Brain microvascular endothelial cell (primary cell): ENCODE measurements around the gene RCOR1.
"Not testable (repeated sequence)": the region's sequence is repeated elsewhere in the genome, so short reads cannot be mapped to it uniquely, and the experiment has no call there.

Experiments used
- DNase-seq: peaks from one replicate; pipeline ENCODE4 v3.0.0-alpha.2; 2020
- H3K27ac ChIP-seq: fragments of 250-450 bp; sonication (Bioruptor Pico); 2 replicates; pipeline ENCODE4 v1.5.1; 2020; ENCODE audit warnings: mild to moderate bottlenecking, moderate library complexity
- H3K27me3 ChIP-seq: fragments of 250-450 bp; sonication (Bioruptor Pico); replicated peaks from 2 replicates; pipeline ENCODE4 v1.5.1; 2020; ENCODE audit warnings: mild to moderate bottlenecking
- H3K36me3 ChIP-seq: fragments of 250-450 bp; sonication (Bioruptor Pico); replicated peaks from 2 replicates; pipeline ENCODE4 v1.5.1; 2020; ENCODE audit warnings: mild to moderate bottlenecking
- H3K4me3 ChIP-seq: 2 replicates; pipeline ENCODE4 v1.5.1; 2011; ENCODE audit warnings: low read depth, mild to moderate bottlenecking, control low read depth, low read length, moderate library complexity
- in situ Hi-C: cut with HindIII; loops from 2 replicates; pipeline ENCODE4 v1.10.0; 2017; ENCODE audit warnings: low sequenced_read_pairs, low pct_ligation_motif_present
- TF ChIP-seq, protein P1 (sequence below): IDR thresholded peaks from 2 replicates; pipeline ENCODE4 v1.5.1; 2011; ENCODE audit warnings: low read depth, mild to moderate bottlenecking, moderate library complexity, low read length, control low read depth, inconsistent platforms; ENCODE audit errors: missing control alignments

Gene RCOR1

DNA sequence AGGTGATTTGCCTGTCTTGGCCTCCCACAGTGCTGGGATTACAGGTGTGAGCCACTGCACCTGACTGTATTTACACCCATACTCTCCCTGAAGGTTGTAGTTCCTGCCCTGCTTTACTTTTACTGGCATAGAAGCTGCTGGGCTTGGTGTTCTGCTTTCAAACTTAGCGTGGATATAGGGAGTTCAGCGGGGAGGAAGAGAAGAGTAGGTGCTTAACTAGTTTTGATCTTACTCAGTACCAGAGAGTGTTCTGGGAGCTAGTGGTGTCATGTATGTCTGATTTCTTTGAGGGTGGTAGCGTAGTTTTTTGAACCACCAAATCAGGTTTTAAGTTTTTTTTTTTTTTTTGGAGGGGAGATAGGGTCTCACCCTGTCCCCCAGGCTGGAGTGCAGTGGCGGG is 13.8 kb downstream of the RCOR1 start:
- TF ChIP-seq, protein P1, sequence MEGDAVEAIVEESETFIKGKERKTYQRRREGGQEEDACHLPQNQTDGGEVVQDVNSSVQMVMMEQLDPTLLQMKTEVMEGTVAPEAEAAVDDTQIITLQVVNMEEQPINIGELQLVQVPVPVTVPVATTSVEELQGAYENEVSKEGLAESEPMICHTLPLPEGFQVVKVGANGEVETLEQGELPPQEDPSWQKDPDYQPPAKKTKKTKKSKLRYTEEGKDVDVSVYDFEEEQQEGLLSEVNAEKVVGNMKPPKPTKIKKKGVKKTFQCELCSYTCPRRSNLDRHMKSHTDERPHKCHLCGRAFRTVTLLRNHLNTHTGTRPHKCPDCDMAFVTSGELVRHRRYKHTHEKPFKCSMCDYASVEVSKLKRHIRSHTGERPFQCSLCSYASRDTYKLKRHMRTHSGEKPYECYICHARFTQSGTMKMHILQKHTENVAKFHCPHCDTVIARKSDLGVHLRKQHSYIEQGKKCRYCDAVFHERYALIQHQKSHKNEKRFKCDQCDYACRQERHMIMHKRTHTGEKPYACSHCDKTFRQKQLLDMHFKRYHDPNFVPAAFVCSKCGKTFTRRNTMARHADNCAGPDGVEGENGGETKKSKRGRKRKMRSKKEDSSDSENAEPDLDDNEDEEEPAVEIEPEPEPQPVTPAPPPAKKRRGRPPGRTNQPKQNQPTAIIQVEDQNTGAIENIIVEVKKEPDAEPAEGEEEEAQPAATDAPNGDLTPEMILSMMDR, result no peak
- H3K36me3 ChIP-seq, result no peaks in the 10 kb centered on the region
- in situ Hi-C loops, result no loop called here
- H3K27me3 ChIP-seq, result no peaks in the 10 kb centered on the region
- DNase-seq, result no peak
- no peak overlapping the region for H3K4me3 ChIP-seq
- no peak overlapping the region for H3K27ac ChIP-seq

DNA sequence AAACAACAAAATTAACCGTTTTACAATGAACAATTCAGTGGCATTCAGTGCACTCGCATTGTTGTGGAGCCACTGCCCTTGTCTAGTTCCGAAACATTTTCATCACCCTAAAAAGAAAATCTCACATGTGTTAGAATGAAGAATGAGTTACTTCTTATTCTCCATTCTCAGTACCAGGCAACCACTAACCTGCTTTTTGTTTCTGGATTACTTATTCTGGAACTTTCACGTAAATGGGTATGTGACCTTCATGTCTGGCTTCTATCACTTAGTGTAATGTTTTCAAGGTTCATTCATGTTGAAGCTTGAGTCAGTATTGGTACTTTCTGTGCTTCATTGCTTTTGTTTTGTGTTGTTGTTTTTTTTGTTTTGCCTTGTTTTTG is 15.6 kb downstream of the RCOR1 start:
- H3K27ac ChIP-seq, result no peak overlapping the region
- no peaks in the 10 kb centered on the region for H3K27me3 ChIP-seq
- TF ChIP-seq, protein P1, result no peak
- no peak for DNase-seq
- H3K36me3 ChIP-seq, result no peaks in the 10 kb centered on the region
- in situ Hi-C loops, result no loop called here
- H3K4me3 ChIP-seq, result no peak overlapping the region

DNA sequence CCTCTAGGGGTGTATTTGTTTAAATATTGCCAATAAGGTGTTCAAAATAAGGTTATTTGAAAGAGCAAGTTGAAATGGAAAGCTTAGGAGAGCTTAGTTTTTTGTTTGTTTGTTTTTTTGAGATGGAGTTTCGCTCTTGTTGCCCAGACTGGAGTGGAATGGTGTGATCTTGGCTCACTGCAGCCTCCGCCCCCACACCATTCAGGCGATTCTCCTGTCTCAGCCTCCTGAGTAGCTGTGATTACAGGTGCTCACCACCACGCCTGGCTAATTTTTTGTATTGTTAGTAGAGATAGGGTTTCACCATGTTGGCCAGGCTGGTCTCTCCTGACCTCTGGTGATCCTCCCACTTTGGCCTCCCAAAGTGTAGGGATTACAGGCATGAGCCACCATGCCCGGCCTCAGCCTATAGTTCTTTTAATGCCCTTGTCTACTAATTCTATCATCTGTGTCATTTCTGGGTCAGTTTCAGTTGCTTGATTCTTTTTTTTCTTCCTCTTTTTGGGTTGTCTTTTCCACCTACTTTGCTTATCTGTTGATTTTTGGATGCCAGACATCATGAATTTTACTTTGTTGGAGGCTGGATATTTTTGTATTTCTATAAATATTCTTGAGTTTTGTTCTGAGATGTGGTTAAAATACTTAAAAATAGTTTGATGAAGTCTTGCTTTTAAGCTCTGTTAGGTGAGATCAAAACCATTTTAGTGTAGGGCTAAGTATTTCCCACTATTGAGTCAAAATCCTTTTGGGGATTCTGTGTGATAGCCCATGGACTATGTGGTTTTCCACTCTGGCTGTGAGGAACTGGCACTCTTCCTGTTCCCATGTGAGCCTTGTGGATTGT is 18.7 kb downstream of the RCOR1 start:
- no peak for DNase-seq
- no peaks in the 10 kb centered on the region for H3K36me3 ChIP-seq
- in situ Hi-C loops, result no loop called here
- H3K27ac ChIP-seq, result no peak overlapping the region
- no peaks in the 10 kb centered on the region for H3K27me3 ChIP-seq
- TF ChIP-seq, protein P1, result no peak
- no peak overlapping the region for H3K4me3 ChIP-seq

DNA sequence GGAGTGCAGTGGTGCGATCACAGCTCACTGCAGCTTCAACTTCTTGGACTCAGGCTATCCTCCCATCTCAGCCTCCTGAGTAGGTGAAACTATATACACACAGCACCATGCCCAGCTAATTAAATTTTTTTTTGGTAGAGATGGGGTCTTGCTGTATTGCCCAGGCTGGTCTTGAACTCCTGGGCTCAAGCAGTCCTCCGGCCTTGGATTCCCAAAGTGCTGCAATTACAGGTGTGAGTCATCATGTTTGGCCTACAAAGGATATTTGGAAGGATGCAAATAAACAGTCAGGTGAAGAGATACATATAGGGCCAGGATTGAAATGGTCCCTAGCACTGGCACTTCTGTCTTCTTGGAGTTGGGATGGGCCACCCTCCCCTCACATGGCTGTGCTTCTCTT is 23.9 kb downstream of the RCOR1 start:
- DNase-seq, result no peak
- in situ Hi-C loops, result no loop called here
- Histone ChIP-seq H3K27ac (no peak overlapping the region), H3K4me3 (no peak overlapping the region), H3K27me3 (no peaks in the 10 kb centered on the region), H3K36me3 (no peaks in the 10 kb centered on the region)
- TF ChIP-seq, protein P1, result no peak

DNA sequence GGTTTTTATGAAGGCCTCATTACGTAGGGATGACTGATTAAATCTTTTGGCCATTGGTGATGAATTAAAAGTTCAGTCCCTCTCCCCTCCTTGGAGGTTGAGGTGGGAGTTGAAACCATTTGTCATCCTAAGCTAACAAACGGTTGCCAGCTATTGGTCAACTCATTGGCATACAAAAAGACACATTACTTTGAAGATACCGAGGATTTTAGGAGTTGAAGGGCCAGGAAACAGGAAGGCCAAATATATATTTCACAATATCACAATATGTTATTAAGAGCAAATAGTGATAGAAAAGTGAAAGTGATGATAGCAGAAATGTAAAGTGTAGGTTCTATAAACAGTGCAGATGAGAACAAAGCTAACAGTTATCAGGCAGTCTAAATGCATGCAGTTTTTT is 24.4 kb downstream of the RCOR1 start:
- in situ Hi-C loops, result no loop called here
- no peak overlapping the region for H3K27ac ChIP-seq
- TF ChIP-seq, protein P1, result no peak
- H3K27me3 ChIP-seq, result no peaks in the 10 kb centered on the region
- no peak for DNase-seq
- no peak overlapping the region for H3K4me3 ChIP-seq
- H3K36me3 ChIP-seq, result no peaks in the 10 kb centered on the region

DNA sequence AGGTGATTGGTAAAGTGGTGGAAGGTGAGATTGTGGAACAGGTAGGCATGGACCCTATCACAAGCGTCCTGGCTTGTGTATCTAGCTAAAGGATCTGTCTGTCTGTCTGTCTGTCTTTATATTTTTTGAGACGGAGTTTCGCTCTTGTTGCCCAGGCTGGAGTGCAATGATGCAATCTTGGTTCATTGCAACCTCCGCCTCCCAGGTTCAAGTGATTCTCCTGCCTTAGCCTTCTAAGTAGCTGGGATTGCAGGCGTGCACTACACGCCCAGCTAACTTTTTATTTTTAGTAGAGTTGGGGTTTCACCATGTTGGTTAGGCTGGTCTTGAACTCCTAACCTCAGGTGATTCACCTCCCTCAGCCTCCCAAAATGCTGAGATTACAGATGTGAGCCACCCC is 26.6 kb downstream of the RCOR1 start:
- H3K27ac ChIP-seq, in situ Hi-C loops, H3K27me3 ChIP-seq, DNase-seq, H3K36me3 ChIP-seq, H3K4me3 ChIP-seq: not testable (repeated sequence)
